Smooth muscle cell (in vitro differentiated cells): ENCODE results near the gene GTF2F2. TPM values are rescaled to one million over a fixed set of nuclear protein-coding genes. Genes with fewer than 3 reads are reported as not detected.

Source experiments
- DNase-seq: peaks from one replicate; lab custom pipeline; 2025; ENCODE audit not compliant: unreplicated experiment; lab: John Stamatoyannopoulos, UW
- H2AFZ ChIP-seq: fragments of 200-600 bp; sonication (generic); 2 replicates; pipeline ENCODE4 v1.6.0; 2016; ENCODE audit warnings: antibody characterized with exemption, low read depth, mild to moderate bottlenecking
- H3F3A ChIP-seq: fragments of 200-600 bp; sonication (generic); 2 replicates; pipeline ENCODE4 v1.6.0; 2017; ENCODE audit warnings: antibody characterized with exemption, low read depth
- H3K27ac ChIP-seq: fragments of 200-600 bp; sonication (generic); 2 replicates; pipeline ENCODE4 v1.5.1; 2016; ENCODE audit warnings: low read depth, mild to moderate bottlenecking
- H3K27me3 ChIP-seq: fragments of 200-600 bp; sonication (generic); 2 replicates; pipeline ENCODE4 v1.6.1; 2016; ENCODE audit warnings: low read depth, mild to moderate bottlenecking
- H3K36me3 ChIP-seq: fragments of 200-600 bp; sonication (generic); 2 replicates; pipeline ENCODE4 v1.5.1; 2016; ENCODE audit warnings: low read depth
- H3K4me1 ChIP-seq: fragments of 200-600 bp; sonication (generic); 2 replicates; pipeline ENCODE4 v1.5.1; 2016; ENCODE audit warnings: low read depth
- H3K4me2 ChIP-seq: fragments of 200-600 bp; sonication (generic); 2 replicates; pipeline ENCODE4 v1.6.0; 2016; ENCODE audit warnings: mild to moderate bottlenecking
- H3K4me3 ChIP-seq: fragments of 200-600 bp; sonication (generic); 2 replicates; pipeline ENCODE4 v1.5.1; 2016; ENCODE audit warnings: mild to moderate bottlenecking
- H3K79me2 ChIP-seq: fragments of 200-600 bp; sonication (generic); 2 replicates; pipeline ENCODE4 v1.6.0; 2016; ENCODE audit warnings: low read depth, mild to moderate bottlenecking
- H3K9ac ChIP-seq: fragments of 200-600 bp; sonication (generic); 2 replicates; pipeline ENCODE4 v1.6.0; 2016; ENCODE audit warnings: low read depth
- H3K9me3 ChIP-seq: fragments of 200-600 bp; sonication (generic); replicated peaks from 2 replicates; pipeline ENCODE4 v1.5.1; 2016; ENCODE audit warnings: low read depth
- H4K20me1 ChIP-seq: fragments of 200-600 bp; sonication (generic); 2 replicates; pipeline ENCODE4 v1.6.0; 2016; ENCODE audit warnings: low read depth
- WGBS: methylation state at CpG from one replicate; pipeline ENCODE4 v1.1.7; 2016; ENCODE audit warnings: low lambda C conversion rate; 5-methylcytosine and 5-hydroxymethylcytosine counted together
- polyA plus RNA-seq: library from polyadenylated mRNA; unstranded; fragments of >200 nt; fragmentation: Nextera tagmentation; extraction: Ambion mirVana; gene quantifications from 2 replicates; pipeline ENCODE4 v1.2.1, GENCODE V29; 2016
- total RNA-seq: library from RNA; depleted of rRNA; stranded (reverse); fragments of >200 nt; gene quantifications from 2 replicates; pipeline ENCODE4 v1.2.3, GENCODE V29; 2014
- TF ChIP-seq, protein P1 (sequence below): fragments of 200-600 bp; sonication (generic); IDR thresholded peaks from 2 replicates; pipeline ENCODE4 v1.5.1; 2017; ENCODE audit warnings: borderline replicate concordance, mild to moderate bottlenecking, antibody characterized with exemption; ENCODE audit not compliant: insufficient read depth, poor library complexity, severe bottlenecking

The GTF2F2 gene
- total and polyA plus RNA-seq, 2 experiments from 2014 or later = 11.2 to 28.1 TPM

DNA sequence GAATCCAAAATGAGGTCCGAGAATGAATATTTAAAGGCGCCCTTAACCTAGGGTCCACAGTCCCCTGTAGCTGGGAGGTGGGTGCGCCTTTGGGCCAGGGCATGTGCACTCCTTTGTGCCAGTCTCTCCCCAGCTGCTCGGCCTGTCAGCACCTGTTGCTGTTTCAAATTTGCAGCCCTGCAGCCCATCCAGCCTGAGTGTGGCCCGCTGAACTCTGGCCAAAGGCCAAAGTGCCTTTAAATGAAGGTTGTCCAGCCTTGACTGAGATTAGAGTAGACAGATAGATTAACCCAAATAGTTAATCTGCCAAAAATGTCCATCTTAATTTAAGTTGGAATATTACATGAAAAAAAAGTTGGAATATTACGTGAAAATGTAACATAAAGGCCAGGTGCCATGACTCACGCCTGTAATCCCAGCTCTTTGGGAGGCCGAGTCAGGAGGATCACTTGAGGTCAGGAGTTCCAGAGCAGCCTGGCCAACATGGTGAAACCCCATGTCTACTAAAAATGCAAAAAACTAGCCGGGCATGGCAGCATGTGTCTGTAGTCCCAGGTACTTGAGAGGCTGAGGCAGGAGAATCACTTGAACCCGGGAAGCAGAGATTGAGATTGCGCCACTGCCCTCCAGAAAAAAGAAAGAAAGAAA, 195.3 kb downstream of the GTF2F2 start:
- DNase-seq = no peak
- Histone ChIP-seq H3K27ac (no peak overlapping the region), H3K9me3 (no peaks in the 10 kb centered on the region), H3K9ac (no peak overlapping the region), H3K4me2 (no peak overlapping the region), H3F3A (no peaks in the 10 kb centered on the region), H4K20me1 (no peaks in the 10 kb centered on the region), H3K4me1 (no peaks in the 10 kb centered on the region), H3K79me2 (no peaks in the 10 kb centered on the region), H3K4me3 (no peak overlapping the region), H2AFZ (no peak overlapping the region), H3K36me3 (no peaks in the 10 kb centered on the region), H3K27me3 (no peaks in the 10 kb centered on the region)
- TF ChIP-seq, protein P1, sequence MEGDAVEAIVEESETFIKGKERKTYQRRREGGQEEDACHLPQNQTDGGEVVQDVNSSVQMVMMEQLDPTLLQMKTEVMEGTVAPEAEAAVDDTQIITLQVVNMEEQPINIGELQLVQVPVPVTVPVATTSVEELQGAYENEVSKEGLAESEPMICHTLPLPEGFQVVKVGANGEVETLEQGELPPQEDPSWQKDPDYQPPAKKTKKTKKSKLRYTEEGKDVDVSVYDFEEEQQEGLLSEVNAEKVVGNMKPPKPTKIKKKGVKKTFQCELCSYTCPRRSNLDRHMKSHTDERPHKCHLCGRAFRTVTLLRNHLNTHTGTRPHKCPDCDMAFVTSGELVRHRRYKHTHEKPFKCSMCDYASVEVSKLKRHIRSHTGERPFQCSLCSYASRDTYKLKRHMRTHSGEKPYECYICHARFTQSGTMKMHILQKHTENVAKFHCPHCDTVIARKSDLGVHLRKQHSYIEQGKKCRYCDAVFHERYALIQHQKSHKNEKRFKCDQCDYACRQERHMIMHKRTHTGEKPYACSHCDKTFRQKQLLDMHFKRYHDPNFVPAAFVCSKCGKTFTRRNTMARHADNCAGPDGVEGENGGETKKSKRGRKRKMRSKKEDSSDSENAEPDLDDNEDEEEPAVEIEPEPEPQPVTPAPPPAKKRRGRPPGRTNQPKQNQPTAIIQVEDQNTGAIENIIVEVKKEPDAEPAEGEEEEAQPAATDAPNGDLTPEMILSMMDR = no peak
- 94% methylated on average over 11 of the region's 11 CpGs for WGBS

DNA sequence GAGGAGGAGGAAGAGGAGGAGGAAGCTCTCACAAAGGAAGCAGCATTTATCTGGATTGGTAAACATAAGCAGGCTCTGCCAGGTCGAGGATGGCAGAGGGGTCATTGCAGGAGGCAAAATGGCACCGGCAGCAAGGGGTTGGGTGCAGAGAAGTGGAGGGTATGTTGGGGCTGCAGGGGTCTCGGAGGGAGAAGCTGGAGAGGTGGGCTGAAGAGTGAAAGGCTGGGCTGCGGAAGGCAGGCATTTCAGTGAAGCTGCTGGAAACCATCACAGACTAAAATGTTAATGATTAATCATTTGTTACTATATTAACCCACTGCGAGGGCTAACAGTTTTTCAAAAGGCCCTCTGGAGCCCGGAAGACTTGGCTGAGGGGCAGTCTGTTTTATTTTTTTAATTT, 196.0 kb downstream of the GTF2F2 start:
- Histone ChIP-seq H3K36me3 (no peaks in the 10 kb centered on the region), H2AFZ (no peak overlapping the region), H3K4me1 (no peaks in the 10 kb centered on the region), H3K4me3 (no peak overlapping the region), H3K27me3 (no peaks in the 10 kb centered on the region), H3K4me2 (no peak overlapping the region), H3K9ac (no peak overlapping the region), H3K27ac (no peak overlapping the region), H4K20me1 (no peaks in the 10 kb centered on the region), H3K79me2 (no peaks in the 10 kb centered on the region), H3F3A (no peaks in the 10 kb centered on the region), H3K9me3 (no peaks in the 10 kb centered on the region)
- WGBS = 86% methylated on average over 6 of the region's 6 CpGs
- DNase-seq = no peak
- TF ChIP-seq, protein P1 = no peak

GRCh38 chr13:45316996-45317395, 196.7 kb downstream of the GTF2F2 start:
- TF ChIP-seq, protein P1 = no peak
- WGBS = 90% methylated on average over 5 of the region's 5 CpGs
- H3K4me1 ChIP-seq = no peaks in the 10 kb centered on the region
- H3K27ac ChIP-seq = no peak overlapping the region
- no peaks in the 10 kb centered on the region for H3K9me3 ChIP-seq
- no peak for DNase-seq
- H3K9ac ChIP-seq = no peak overlapping the region
- H3K4me3 ChIP-seq = no peak overlapping the region
- no peaks in the 10 kb centered on the region for H3K36me3 ChIP-seq
- no peaks in the 10 kb centered on the region for H4K20me1 ChIP-seq
- no peaks in the 10 kb centered on the region for H3F3A ChIP-seq
- H3K27me3 ChIP-seq = no peaks in the 10 kb centered on the region
- H2AFZ ChIP-seq = no peak overlapping the region
- H3K79me2 ChIP-seq = no peaks in the 10 kb centered on the region
- H3K4me2 ChIP-seq = no peak overlapping the region
